Erythroblast (primary cell): ENCODE results near the gene NEK2.
A peak's percentile ranks its signal among the peaks of the same experiment; 100 is the strongest.
"Not testable (repeated sequence)": the region's sequence is repeated elsewhere in the genome, so short reads cannot be mapped to it uniquely, and the experiment has no call there.

Experiments used
- DNase-seq, 2 experiments: peaks; one replicate each; lab custom pipeline; 2025; lab: John Stamatoyannopoulos, UW
- GATA1 ChIP-seq: IDR thresholded peaks from 2 replicates; pipeline ENCODE4 v1.6.1; 2011; ENCODE audit warnings: low read depth, mild to moderate bottlenecking, control low read depth, low read length, moderate library complexity
- POLR2A ChIP-seq: IDR thresholded peaks from 2 replicates; pipeline ENCODE4 v1.6.1; 2011; ENCODE audit warnings: mild to moderate bottlenecking, low read length

Gene NEK2

GRCh38 chr1:211648980-211649934 is 26.2 kb downstream of the NEK2 start:
- DNase-seq: peak; percentile 69 to 83
- no peak for TF ChIP-seq POLR2A
- TF ChIP-seq GATA1: no peak

DNA sequence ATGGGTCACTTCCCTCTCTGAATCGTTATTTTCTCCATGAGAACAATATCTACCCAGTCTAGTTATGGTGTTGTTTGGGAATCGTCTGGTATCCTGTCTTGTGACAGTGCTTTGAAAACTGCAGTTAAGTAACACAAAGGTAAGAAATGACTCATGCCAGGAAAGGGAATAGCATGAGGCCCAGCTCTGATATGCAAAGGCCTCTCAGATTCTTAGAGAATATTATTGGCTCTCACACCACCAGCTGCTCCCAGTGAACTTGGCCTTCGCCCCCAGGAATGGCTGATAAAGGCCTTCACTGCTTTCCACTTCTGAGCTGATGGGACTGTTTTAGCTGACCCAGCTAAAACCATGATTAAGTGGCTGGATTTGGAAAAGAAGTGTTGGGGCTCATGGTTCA is 27.1 kb downstream of the NEK2 start:
- DNase-seq: peak in 1 of 2 experiments; percentile 41

GRCh38 chr1:211647711-211648121 is 27.7 kb downstream of the NEK2 start:
- TF ChIP-seq GATA1: no peak
- TF ChIP-seq POLR2A: no peak
- DNase-seq: no peak

More for the DNA sequence above, 27.1 kb downstream of the NEK2 start:
- TF ChIP-seq GATA1: no peak
- TF ChIP-seq POLR2A: no peak

- no peak for TF ChIP-seq GATA1
- TF ChIP-seq POLR2A: no peak
- no peak for DNase-seq
Observed at GRCh38 chr1:211646566-211646965, 28.9 kb downstream of the NEK2 start.

DNA sequence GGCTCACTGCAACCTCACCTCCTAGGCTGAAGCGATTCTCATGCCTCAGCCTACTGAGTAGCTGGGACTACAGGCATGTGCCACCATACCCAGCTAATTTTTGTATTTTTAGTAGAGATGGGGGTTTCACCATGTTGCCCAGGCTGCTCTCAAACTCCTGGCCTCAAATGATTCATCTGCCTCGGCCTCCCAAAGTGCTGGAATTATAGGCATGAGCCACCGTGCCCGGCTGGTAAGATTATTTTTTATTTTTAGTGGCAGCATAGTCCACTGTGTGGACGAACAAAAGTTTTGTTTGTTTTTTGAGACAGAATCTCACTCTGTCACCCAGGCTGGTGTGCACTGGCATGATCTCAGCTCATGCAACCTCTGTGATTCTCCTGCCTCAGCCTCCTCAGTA is 29.8 kb downstream of the NEK2 start:
- not testable (repeated sequence) for DNase-seq

DNA sequence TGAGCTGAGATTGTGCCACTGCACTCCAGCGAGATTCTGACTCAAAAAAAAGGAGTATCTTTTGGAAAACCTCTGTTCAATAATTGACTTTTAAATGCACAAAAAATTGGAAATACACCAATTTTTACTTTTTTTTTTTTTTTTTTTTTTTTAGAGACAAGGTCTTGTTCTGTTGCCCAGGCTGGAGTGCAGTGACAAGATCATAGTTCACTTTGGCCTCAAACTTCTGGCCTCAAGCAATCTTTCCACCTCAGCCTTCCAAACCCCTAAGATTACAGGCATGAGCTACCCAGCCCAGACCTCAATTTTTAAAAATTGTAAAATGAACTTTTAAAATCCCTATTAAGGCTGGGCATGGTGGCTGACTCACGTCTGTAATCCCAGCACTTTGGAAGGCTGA is 30.8 kb downstream of the NEK2 start:
- no peak for DNase-seq
- no peak for TF ChIP-seq POLR2A
- no peak for TF ChIP-seq GATA1

DNA sequence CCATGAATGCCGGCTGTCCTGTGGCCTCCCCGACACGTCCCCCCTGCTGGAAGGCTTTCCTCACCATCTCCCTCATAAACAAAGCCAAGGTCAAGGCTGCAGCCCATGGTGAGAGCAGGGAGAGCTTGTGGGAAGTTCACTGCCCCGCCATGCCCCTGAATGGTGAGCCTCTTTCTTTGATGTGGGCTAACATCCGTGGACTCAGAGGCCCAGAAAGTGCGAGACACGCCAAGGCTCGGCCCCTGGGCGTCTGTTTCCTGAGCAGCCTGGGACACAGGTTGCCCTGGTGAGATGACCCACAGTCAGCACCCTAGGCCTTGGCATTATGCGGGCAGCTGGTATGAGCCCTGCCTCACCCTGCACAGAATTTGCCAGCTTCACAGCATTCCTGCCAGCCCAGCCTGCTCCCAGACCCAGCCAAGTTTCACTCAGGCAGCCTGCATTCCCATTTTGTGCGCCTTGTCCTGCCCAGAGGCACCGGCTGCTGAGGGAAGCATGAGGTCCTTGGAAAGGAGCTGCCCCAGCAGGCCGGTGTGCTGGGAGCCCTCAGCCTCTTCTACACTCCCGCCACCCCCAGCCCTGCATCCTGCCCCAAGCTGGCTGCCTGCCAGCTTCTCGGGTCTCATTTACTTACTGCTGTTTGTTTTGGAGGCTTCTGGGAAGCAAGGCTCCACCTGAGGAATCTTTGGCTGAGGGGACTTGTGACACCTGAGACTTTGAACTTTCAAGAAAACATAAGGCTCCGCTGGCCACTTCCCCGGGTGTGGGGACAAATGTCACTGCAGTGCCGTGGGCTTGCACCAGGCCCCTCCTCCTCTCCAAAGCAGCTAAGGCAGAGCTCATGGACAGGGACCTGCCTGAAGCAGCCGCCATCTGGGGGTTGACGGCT is 31.9 kb downstream of the NEK2 start:
- TF ChIP-seq GATA1 (no peak), POLR2A (no peak)
- DNase-seq: no peak

GRCh38 chr1:211642870-211643269 is 32.6 kb downstream of the NEK2 start:
- TF ChIP-seq GATA1 (no peak), POLR2A (no peak)
- no peak for DNase-seq

GRCh38 chr1:211641942-211642341 is 33.5 kb downstream of the NEK2 start:
- no peak for TF ChIP-seq POLR2A
- no peak for TF ChIP-seq GATA1
- no peak for DNase-seq

GRCh38 chr1:211641044-211641800 is 34.2 kb downstream of the NEK2 start:
- TF ChIP-seq POLR2A (no peak), GATA1 (no peak)
- DNase-seq: no peak

DNA sequence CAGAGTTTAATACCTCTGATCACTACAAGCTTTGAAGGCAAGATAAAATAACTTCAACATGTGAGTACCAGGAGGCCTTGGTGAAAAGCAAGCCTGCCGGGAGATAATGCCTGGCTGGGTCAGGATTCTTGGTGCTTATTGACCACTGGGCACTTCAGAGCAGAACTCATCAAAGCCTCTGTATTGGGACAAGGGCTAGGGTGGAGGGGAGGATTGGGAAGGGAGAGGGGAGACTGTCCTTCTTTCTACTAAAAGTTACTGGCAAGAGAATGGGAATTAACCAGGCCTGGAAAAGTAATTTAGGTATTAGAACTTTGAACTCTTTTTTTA is 35.2 kb downstream of the NEK2 start:
- DNase-seq: no peak
- TF ChIP-seq POLR2A (no peak), GATA1 (no peak)

DNA sequence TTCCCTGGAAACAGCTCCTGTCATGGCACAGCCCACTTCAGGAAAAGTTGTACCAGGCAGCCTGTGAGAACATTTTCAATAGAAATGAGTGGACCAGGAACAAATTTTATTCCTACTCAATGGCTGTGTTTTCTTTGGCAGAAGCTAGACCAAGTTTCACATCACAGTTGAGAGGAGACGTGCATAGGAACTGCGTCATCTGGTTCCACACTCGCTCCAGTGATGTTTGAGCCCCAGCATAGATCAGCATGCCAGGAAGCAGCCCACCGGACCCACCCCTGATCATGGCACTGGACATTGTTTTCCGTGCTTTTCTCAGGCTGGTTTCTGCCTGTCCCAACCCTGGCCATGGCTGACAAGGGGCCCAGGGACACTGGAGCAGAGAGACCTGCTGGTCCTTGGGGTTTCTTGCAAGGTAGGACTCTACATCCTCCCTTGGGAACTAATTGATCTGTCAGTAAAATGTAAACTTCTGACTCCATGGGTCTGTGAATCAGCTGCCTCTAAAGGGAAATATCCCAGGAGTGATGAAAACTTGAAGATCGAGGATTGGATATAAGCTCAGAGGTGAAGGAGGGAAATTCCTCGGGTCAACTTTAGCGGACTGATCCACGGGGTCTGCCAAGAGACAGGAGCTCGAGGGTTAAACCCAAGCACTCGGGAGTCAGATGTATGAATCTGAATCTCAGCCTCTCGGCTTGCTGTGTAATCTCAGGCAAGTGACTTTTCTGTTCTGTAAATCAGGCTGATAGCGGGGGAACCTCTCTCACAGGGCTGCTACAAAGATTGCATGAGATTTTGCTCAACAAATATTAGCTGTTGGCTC is 35.7 kb downstream of the NEK2 start:
- no peak for DNase-seq

GRCh38 chr1:211638689-211639101 is 36.7 kb downstream of the NEK2 start:
- no peak for TF ChIP-seq GATA1
- no peak for TF ChIP-seq POLR2A
- no peak for DNase-seq

More for the DNA sequence above, 35.7 kb downstream of the NEK2 start:
- TF ChIP-seq GATA1: no peak
- TF ChIP-seq POLR2A: no peak
